NCI-H82 treated with DMSO at 0.1 percent for 48 hours (cell line): ENCODE measurements around the gene PSMG2.

Experiments
- DNase-seq: peaks from one replicate; lab custom pipeline; 2025; ENCODE audit not compliant: unreplicated experiment; lab: John Stamatoyannopoulos, UW

Gene PSMG2

GRCh38 chr18:12702221-12703095 is at the start of gene PSMG2, which contains the start of gene CEP76:
PSMG2 (plus strand) TSS chr18:12703042; CDS start chr18:12703108, 66 bp downstream.
CEP76 (minus strand) TSS chr18:12702723; CDS start chr18:12702548, 175 bp downstream.
- DNase-seq, result peak; percentile 36

GRCh38 chr18:12654971-12655370 is 47.9 kb upstream of the PSMG2 start:
- DNase-seq, result no peak

- no peak for DNase-seq
Observed at GRCh38 chr18:12656605-12656937, 46.3 kb upstream of the PSMG2 start.

- no peak for DNase-seq
Observed at GRCh38 chr18:12656938-12657683, 45.7 kb upstream of the PSMG2 start.

GRCh38 chr18:12657684-12658425 is 45.0 kb upstream of the PSMG2 start, which contains the start of gene SPIRE1:
SPIRE1 (minus strand) TSS chr18:12658107; CDS start chr18:12657866, 241 bp downstream.
- DNase-seq, result peak; percentile 33

- DNase-seq, result no peak
Observed at GRCh38 chr18:12658426-12659138, 44.3 kb upstream of the PSMG2 start.

GRCh38 chr18:12659904-12660605 is 42.8 kb upstream of the PSMG2 start:
- peak; percentile 50 for DNase-seq

GRCh38 chr18:12668041-12668440 is 34.8 kb upstream of the PSMG2 start:
- no peak for DNase-seq

- no peak for DNase-seq
Observed at GRCh38 chr18:12679183-12679786, 23.6 kb upstream of the PSMG2 start.

GRCh38 chr18:12686100-12686499 is 16.7 kb upstream of the PSMG2 start:
- peak; percentile 21 for DNase-seq

- DNase-seq, result no peak
Observed at GRCh38 chr18:12689256-12689850, 13.5 kb upstream of the PSMG2 start.

- DNase-seq, result no peak
Observed at GRCh38 chr18:12692206-12692605, 10.6 kb upstream of the PSMG2 start.

- DNase-seq, result no peak
Observed at GRCh38 chr18:12694032-12694431, 8.8 kb upstream of the PSMG2 start.

- DNase-seq, result no peak
Observed at GRCh38 chr18:12699747-12700146, 3.1 kb upstream of the PSMG2 start.

- no peak for DNase-seq
Observed at GRCh38 chr18:12701161-12701560, 1.7 kb upstream of the PSMG2 start.

GRCh38 chr18:12703096-12703567 is 290 bp downstream of the PSMG2 start:
- DNase-seq, result no peak

GRCh38 chr18:12703664-12704063 is 822 bp downstream of the PSMG2 start:
- DNase-seq, result peak; percentile 14

- no peak for DNase-seq
Observed at GRCh38 chr18:12711446-12711845, 8.6 kb downstream of the PSMG2 start.
